Vagina (tissue), 2 donors: ENCODE results near the gene SH3RF1.

Experiments used
- POLR2A ChIP-seq, 2 donors: fragments of 450-650 bp; IDR thresholded peaks; one replicate each; pipeline ENCODE4 v1.6.1; 2017; ENCODE audit warnings: antibody characterized with exemption in 2 of 2, mild to moderate bottlenecking in 2 of 2, moderate library complexity in 2 of 2
- POLR2AphosphoS5 ChIP-seq, 2 donors: sonication (generic); formaldehyde crosslinking; IDR thresholded peaks; one replicate each; pipeline ENCODE4 v1.9.0; 2017; ENCODE audit warnings: antibody characterized with exemption in 2 of 2, mild to moderate bottlenecking in 2 of 2, low read depth in 1 of 2; ENCODE audit not compliant: insufficient read depth in 1 of 2
- TF ChIP-seq, protein P1 (sequence below), 3 experiments: fragments of 450-650 bp in 2 of 3; fragments of 200-600 bp in 1 of 3; sonication (generic) in 1 of 3; IDR thresholded peaks; one replicate each; pipeline ENCODE4 v1.5.1; 2017 to 2019; ENCODE audit warnings: antibody characterized with exemption in 3 of 3, mild to moderate bottlenecking in 2 of 3, moderate library complexity in 2 of 3

- TF ChIP-seq, protein P1, sequence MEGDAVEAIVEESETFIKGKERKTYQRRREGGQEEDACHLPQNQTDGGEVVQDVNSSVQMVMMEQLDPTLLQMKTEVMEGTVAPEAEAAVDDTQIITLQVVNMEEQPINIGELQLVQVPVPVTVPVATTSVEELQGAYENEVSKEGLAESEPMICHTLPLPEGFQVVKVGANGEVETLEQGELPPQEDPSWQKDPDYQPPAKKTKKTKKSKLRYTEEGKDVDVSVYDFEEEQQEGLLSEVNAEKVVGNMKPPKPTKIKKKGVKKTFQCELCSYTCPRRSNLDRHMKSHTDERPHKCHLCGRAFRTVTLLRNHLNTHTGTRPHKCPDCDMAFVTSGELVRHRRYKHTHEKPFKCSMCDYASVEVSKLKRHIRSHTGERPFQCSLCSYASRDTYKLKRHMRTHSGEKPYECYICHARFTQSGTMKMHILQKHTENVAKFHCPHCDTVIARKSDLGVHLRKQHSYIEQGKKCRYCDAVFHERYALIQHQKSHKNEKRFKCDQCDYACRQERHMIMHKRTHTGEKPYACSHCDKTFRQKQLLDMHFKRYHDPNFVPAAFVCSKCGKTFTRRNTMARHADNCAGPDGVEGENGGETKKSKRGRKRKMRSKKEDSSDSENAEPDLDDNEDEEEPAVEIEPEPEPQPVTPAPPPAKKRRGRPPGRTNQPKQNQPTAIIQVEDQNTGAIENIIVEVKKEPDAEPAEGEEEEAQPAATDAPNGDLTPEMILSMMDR (IDR thresholded peaks at IDR 0.05) = no peak
- no peak for TF ChIP-seq POLR2A (IDR thresholded peaks at IDR 0.05)
- TF ChIP-seq POLR2AphosphoS5 (IDR thresholded peaks at IDR 0.05; ENCODE audit: insufficient read depth in 1 of 2, low read depth in 1 of 2) = no peak
These were observed 127.4 kb downstream of the SH3RF1 start for GRCh38 chr4:169143335-169143734.
